Mesothelial cell of epicardium (in vitro differentiated cells): ENCODE data around the gene MAGEF1. TPM values are rescaled to one million over a fixed set of nuclear protein-coding genes. Genes with fewer than 3 reads are reported as not detected.

ENCODE experiments used
- DNase-seq, 2 experiments: peaks; one replicate each; pipeline ENCODE4 v3.0.0; 2021; ENCODE audit warnings: low spot score in 2 of 2; ENCODE audit not compliant: unreplicated experiment in 2 of 2
- H3K27ac Mint-ChIP-seq: 2 replicates; pipeline ENCODE4 v1.8.0; 2021; ENCODE audit warnings: mixed read lengths
- H3K27me3 Mint-ChIP-seq: 2 replicates; pipeline ENCODE4 v1.8.0; 2021; ENCODE audit warnings: low read depth, mixed read lengths
- H3K36me3 Mint-ChIP-seq: 2 replicates; pipeline ENCODE4 v1.8.0; 2021; ENCODE audit warnings: mixed read lengths
- H3K4me1 Mint-ChIP-seq: 2 replicates; pipeline ENCODE4 v1.8.0; 2021; ENCODE audit warnings: mixed read lengths
- H3K4me3 Mint-ChIP-seq: 2 replicates; pipeline ENCODE4 v1.8.0; 2021; ENCODE audit warnings: mild to moderate bottlenecking, moderate library complexity, mixed read lengths
- H3K9me3 Mint-ChIP-seq: 2 replicates; pipeline ENCODE4 v1.8.0; 2021; ENCODE audit warnings: mixed read lengths
- total RNA-seq: library from RNA; stranded (reverse); gene quantifications from 3 replicates; pipeline ENCODE4 v1.2.1, GENCODE V29; 2021
- TF ChIP-seq, protein P1 (sequence below): fragments of 200-600 bp; sonication (generic); IDR thresholded peaks from one replicate; pipeline ENCODE4 v1.5.0; 2021; ENCODE audit warnings: antibody characterized with exemption; ENCODE audit not compliant: unreplicated experiment

Gene MAGEF1
- total RNA-seq, 1 donor from 2014 or later: 68.4 TPM

DNA sequence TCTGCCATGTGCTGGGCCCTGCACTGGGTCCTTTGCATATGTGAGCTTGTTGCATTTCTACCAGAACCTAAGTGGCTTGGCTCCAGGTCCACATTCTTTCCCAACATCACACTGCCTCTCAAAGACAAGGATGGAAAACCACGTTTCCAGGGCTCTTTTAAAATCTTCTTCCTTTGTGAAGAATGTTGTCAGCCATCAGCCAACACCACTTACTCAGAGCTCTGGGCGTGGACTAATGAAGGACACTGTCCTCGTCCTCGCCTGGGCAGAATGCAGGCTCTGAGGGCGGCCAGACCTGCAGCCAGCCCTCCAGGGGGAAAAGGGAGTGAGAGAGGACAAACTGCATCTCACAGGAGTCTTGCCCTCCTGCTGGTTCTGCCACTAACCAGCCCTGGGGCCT lies 49.7 kb downstream of the MAGEF1 start:
- peaks cover 43% of the 10 kb centered on the region for H3K4me1 Mint-ChIP-seq
- no peak overlapping the region for H3K4me3 Mint-ChIP-seq
- H3K9me3 Mint-ChIP-seq: no peaks in the 10 kb centered on the region
- TF ChIP-seq, protein P1, sequence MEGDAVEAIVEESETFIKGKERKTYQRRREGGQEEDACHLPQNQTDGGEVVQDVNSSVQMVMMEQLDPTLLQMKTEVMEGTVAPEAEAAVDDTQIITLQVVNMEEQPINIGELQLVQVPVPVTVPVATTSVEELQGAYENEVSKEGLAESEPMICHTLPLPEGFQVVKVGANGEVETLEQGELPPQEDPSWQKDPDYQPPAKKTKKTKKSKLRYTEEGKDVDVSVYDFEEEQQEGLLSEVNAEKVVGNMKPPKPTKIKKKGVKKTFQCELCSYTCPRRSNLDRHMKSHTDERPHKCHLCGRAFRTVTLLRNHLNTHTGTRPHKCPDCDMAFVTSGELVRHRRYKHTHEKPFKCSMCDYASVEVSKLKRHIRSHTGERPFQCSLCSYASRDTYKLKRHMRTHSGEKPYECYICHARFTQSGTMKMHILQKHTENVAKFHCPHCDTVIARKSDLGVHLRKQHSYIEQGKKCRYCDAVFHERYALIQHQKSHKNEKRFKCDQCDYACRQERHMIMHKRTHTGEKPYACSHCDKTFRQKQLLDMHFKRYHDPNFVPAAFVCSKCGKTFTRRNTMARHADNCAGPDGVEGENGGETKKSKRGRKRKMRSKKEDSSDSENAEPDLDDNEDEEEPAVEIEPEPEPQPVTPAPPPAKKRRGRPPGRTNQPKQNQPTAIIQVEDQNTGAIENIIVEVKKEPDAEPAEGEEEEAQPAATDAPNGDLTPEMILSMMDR: no peak
- no peak for DNase-seq
- H3K27ac Mint-ChIP-seq: peak overlapping the region; percentile 12
- no peaks in the 10 kb centered on the region for H3K27me3 Mint-ChIP-seq
- H3K36me3 Mint-ChIP-seq: no peaks in the 10 kb centered on the region

DNA sequence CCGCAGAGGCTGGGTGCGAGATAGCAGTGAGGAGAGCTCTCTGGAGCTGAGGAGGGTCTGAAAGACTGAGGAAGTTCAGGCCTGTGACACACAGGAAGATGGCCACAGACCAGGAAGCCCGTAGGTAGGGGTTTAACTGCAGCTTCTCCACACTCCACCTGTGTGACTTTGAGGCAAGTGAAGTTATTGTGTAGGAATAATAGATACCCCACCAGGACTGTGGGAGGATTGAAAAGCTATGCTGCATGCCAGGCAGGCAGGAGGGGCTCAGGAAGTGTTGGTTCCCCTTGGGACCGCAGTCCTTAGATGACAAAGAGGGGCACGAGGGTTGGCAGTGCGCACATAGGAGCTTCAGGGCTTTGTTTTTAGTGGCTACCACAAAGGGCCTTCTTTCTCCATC lies 50.9 kb downstream of the MAGEF1 start:
- TF ChIP-seq, protein P1: no peak
- peaks cover 53% of the 10 kb centered on the region for H3K4me1 Mint-ChIP-seq
- no peak overlapping the region for H3K4me3 Mint-ChIP-seq
- no peaks in the 10 kb centered on the region for H3K9me3 Mint-ChIP-seq
- no peak overlapping the region for H3K27ac Mint-ChIP-seq
- no peaks in the 10 kb centered on the region for H3K27me3 Mint-ChIP-seq
- no peaks in the 10 kb centered on the region for H3K36me3 Mint-ChIP-seq
- no peak for DNase-seq

Other genes starting within 250 kb of the MAGEF1 start
- gene EPHB3, start 150.3 kb downstream of the MAGEF1 start, total RNA-seq: 98.9 to 115 TPM (median 106 TPM) in 3 replicates
- gene VPS8, start 100.1 kb upstream of the MAGEF1 start, total RNA-seq: 67.5 to 82.4 TPM (median 73.3 TPM) in 3 replicates